ENCODE results near the gene UBE3B. TPM values are rescaled to one million over a fixed set of nuclear protein-coding genes. Genes with fewer than 3 reads are reported as not detected.

Gene UBE3B
- total RNA-seq, result 26.9 and 51.9 TPM in 2 replicates

GRCh38 chr12:109477185-109477962 lies at the start of gene UBE3B, which contains the start of gene KCTD10:
UBE3B (plus strand) TSS chr12:109477634; CDS start chr12:109483552, 5,918 bp downstream.
KCTD10 (minus strand) TSS chr12:109477300; CDS start chr12:109477262, 38 bp downstream.

GRCh38 chr12:109573029-109573913 lies 95.8 kb downstream of the UBE3B start, which contains the start of the genes MMAB and MVK:
MMAB (minus strand) TSS chr12:109573504; CDS start chr12:109573480, 24 bp downstream.
MVK (plus strand) TSS chr12:109573794; CDS start chr12:109574823, 1,029 bp downstream.

Other genes starting within 250 kb of the UBE3B start
- gene FOXN4, start 168.3 kb upstream of the UBE3B start, total RNA-seq, result not detected in 2 replicates
- not detected in 2 replicates for gene MYO1H, start 129.7 kb upstream of the UBE3B start, total RNA-seq
- 30.1 and 35.2 TPM in 2 replicates for gene KCTD10, start 334 bp upstream of the UBE3B start, total RNA-seq
- 77.7 and 78.1 TPM in 2 replicates for gene MMAB, start 95.9 kb downstream of the UBE3B start, total RNA-seq
- 47.9 and 61.4 TPM in 2 replicates for gene MVK, start 96.2 kb downstream of the UBE3B start, total RNA-seq
- gene FAM222A, start 236.2 kb downstream of the UBE3B start, total RNA-seq, result 0.72 TPM in 1 of 2 replicates, not detected in the other

Measured in hair follicular keratinocyte (primary cell).